Measurements from ENCODE around the gene POLR3G. TPM values are rescaled to one million over a fixed set of nuclear protein-coding genes. Genes with fewer than 3 reads are reported as not detected.

The POLR3G gene
- total and polyA plus RNA-seq, 2 of the 13 experiments (the other 11 are each of a cell fraction or from before 2014, with no cell fraction given), result 1.2 to 7.3 TPM

DNA sequence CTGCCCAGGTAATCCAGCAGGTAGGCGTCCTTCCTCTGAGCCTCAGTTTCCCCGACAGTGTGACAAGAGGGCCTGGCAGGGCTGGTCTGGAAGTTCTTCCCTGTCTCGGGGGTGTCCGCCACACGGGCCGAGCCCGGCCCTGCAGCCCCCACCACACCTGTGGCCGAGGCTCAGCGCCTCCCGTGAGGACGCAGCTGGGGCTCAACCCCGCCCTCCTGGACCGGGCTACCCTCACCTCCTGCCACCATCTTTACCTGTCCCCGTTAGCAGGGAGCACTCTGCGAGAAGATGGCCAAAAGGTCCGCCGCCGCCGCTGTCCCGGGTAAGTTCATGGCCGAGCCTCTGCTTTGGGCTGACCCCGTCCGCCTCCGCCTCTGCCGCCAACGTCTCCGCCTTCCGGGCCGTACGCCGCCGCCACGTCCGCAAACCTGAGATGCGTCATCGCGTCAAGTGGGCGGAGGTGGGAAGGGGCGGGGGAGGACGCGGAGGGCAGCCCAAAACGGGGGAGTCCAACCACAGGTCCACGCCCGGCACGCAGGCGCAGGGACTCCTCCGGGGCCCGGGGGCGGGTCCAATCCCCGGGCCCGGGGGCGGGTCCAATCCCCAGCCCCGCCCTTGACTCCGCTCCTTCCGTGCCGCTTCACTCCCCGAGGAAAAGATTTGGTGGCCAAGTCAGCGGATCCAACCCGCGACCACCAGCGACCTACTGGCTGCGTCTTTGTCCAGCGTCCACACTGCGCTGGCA lies 54.7 kb downstream of the POLR3G start, which contains the start of gene LYSMD3 (continued):
- TF ChIP-seq CHCHD3 (CRISPR knock-in tag; IDR thresholded peaks at IDR 0.05), result 0 out of 2 replicates have a peak, but pooled peaks have one; percentile 40
- TF ChIP-seq ZNF253 (CRISPR knock-in tag; IDR thresholded peaks at IDR 0.05; ENCODE audit: borderline replicate concordance), result no peak
- TF ChIP-seq NR2F2 (IDR thresholded peaks at IDR 0.05; ENCODE audit: borderline replicate concordance, low read depth), result no peak
- TF ChIP-seq MTA1 (CRISPR knock-in tag; IDR thresholded peaks at IDR 0.05; ENCODE audit: borderline replicate concordance), result peak; percentile 47; the same call in 1 of the 2 replicates
- peak; percentile 97 for TF ChIP-seq POGZ (CRISPR knock-in tag; IDR thresholded peaks at IDR 0.05)
- peak; percentile 72; the same call in 1 of the 2 replicates for TF ChIP-seq ZNF589 (CRISPR knock-in tag; conservative IDR thresholded peaks at IDR 0.05)
- peak; percentile 37; the same call in 1 of the 2 replicates for TF ChIP-seq MED1 (CRISPR knock-in tag; IDR thresholded peaks at IDR 0.05)
- TF ChIP-seq, protein P1, sequence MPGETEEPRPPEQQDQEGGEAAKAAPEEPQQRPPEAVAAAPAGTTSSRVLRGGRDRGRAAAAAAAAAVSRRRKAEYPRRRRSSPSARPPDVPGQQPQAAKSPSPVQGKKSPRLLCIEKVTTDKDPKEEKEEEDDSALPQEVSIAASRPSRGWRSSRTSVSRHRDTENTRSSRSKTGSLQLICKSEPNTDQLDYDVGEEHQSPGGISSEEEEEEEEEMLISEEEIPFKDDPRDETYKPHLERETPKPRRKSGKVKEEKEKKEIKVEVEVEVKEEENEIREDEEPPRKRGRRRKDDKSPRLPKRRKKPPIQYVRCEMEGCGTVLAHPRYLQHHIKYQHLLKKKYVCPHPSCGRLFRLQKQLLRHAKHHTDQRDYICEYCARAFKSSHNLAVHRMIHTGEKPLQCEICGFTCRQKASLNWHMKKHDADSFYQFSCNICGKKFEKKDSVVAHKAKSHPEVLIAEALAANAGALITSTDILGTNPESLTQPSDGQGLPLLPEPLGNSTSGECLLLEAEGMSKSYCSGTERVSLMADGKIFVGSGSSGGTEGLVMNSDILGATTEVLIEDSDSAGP (CRISPR knock-in tag; IDR thresholded peaks at IDR 0.05; ENCODE audit: borderline replicate concordance), result peak; percentile 93
- TF ChIP-seq ZNF121 (CRISPR knock-in tag; IDR thresholded peaks at IDR 0.05), result no peak
- TF ChIP-seq, protein P2, sequence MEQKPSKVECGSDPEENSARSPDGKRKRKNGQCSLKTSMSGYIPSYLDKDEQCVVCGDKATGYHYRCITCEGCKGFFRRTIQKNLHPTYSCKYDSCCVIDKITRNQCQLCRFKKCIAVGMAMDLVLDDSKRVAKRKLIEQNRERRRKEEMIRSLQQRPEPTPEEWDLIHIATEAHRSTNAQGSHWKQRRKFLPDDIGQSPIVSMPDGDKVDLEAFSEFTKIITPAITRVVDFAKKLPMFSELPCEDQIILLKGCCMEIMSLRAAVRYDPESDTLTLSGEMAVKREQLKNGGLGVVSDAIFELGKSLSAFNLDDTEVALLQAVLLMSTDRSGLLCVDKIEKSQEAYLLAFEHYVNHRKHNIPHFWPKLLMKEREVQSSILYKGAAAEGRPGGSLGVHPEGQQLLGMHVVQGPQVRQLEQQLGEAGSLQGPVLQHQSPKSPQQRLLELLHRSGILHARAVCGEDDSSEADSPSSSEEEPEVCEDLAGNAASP (CRISPR knock-in tag; IDR thresholded peaks at IDR 0.05; ENCODE audit: borderline replicate concordance), result peak; percentile 59; the same call in 1 of the 2 replicates
- TF ChIP-seq, protein P3, sequence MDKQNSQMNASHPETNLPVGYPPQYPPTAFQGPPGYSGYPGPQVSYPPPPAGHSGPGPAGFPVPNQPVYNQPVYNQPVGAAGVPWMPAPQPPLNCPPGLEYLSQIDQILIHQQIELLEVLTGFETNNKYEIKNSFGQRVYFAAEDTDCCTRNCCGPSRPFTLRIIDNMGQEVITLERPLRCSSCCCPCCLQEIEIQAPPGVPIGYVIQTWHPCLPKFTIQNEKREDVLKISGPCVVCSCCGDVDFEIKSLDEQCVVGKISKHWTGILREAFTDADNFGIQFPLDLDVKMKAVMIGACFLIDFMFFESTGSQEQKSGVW (CRISPR knock-in tag; IDR thresholded peaks at IDR 0.05; ENCODE audit: borderline replicate concordance), result no peak; the same call in 1 of the 2 replicates
- peak; percentile 21 for TF ChIP-seq U2AF1 (optimal IDR thresholded peaks at IDR 0.05; ENCODE audit: low read depth, low read length)
- TF ChIP-seq, protein P4, sequence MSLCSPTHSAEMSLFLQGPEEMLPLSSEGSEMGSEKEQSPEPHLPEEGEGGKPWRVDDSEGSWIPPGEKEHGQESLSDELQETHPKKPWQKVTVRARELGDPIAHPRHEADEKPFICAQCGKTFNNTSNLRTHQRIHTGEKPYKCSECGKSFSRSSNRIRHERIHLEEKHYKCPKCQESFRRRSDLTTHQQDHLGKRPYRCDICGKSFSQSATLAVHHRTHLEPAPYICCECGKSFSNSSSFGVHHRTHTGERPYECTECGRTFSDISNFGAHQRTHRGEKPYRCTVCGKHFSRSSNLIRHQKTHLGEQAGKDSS (CRISPR knock-in tag; IDR thresholded peaks at IDR 0.05; ENCODE audit: borderline replicate concordance, low read depth), result peak; percentile 97
- peak; percentile 50; the same call in 1 of the 2 replicates for TF ChIP-seq AHR (CRISPR knock-in tag; IDR thresholded peaks at IDR 0.05)
- TF ChIP-seq RARA (CRISPR knock-in tag; IDR thresholded peaks at IDR 0.05), result peak; percentile 47
- TF ChIP-seq ZNF383 (CRISPR knock-in tag; IDR thresholded peaks at IDR 0.05; ENCODE audit: borderline replicate concordance), result peak; percentile 94; the same call in 1 of the 2 replicates
- peak; percentile 88 for TF ChIP-seq XBP1 (CRISPR knock-in tag; IDR thresholded peaks at IDR 0.05)
- 0 out of 2 replicates have a peak, but pooled peaks have one; percentile 2 for TF ChIP-seq ZNF224 (CRISPR knock-in tag; IDR thresholded peaks at IDR 0.05)
- TF ChIP-seq ZNF382 (CRISPR knock-in tag; IDR thresholded peaks at IDR 0.05; ENCODE audit: borderline replicate concordance), result no peak
- TF ChIP-seq SP1 (IDR thresholded peaks at IDR 0.05), result no peak
- TF ChIP-seq SP1 (CRISPR knock-in tag; IDR thresholded peaks at IDR 0.05), result peak; percentile 88
- TF ChIP-seq, protein P5, sequence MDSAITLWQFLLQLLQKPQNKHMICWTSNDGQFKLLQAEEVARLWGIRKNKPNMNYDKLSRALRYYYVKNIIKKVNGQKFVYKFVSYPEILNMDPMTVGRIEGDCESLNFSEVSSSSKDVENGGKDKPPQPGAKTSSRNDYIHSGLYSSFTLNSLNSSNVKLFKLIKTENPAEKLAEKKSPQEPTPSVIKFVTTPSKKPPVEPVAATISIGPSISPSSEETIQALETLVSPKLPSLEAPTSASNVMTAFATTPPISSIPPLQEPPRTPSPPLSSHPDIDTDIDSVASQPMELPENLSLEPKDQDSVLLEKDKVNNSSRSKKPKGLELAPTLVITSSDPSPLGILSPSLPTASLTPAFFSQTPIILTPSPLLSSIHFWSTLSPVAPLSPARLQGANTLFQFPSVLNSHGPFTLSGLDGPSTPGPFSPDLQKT (CRISPR knock-in tag; IDR thresholded peaks at IDR 0.05; ENCODE audit: borderline replicate concordance), result no peak
- no peak for TF ChIP-seq SOX5 (CRISPR knock-in tag; IDR thresholded peaks at IDR 0.05; ENCODE audit: borderline replicate concordance)
- peak; percentile 30; the same call in 1 of the 2 replicates for TF ChIP-seq SIN3A (IDR thresholded peaks at IDR 0.05; ENCODE audit: borderline replicate concordance, low read depth, low read length)

Measured in HepG2 (cell line).